ENCODE results near the gene CDV3.

The CDV3 gene

GRCh38 chr3:133563816-133564215 lies 9.7 kb upstream of the CDV3 start:
- TF ChIP-seq ZC3H10 (CRISPR knock-in tag; IDR thresholded peaks at IDR 0.05), result no peak
- TF ChIP-seq PATZ1 (CRISPR knock-in tag; IDR thresholded peaks at IDR 0.05; ENCODE audit: borderline replicate concordance), result no peak
- TF ChIP-seq ISL1 (CRISPR knock-in tag; IDR thresholded peaks at IDR 0.05), result no peak
- no peak for TF ChIP-seq ESRRG (CRISPR knock-in tag; IDR thresholded peaks at IDR 0.05)
- TF ChIP-seq ZNF8 (CRISPR knock-in tag; IDR thresholded peaks at IDR 0.05), result no peak
- no peak for TF ChIP-seq TCF4 (CRISPR knock-in tag; IDR thresholded peaks at IDR 0.05; ENCODE audit: borderline replicate concordance)
- TF ChIP-seq ARNTL (CRISPR knock-in tag; IDR thresholded peaks at IDR 0.05; ENCODE audit: borderline replicate concordance, low read depth), result no peak
- TF ChIP-seq RARB (CRISPR knock-in tag; IDR thresholded peaks at IDR 0.05), result no peak
- no peak for TF ChIP-seq POU6F1 (CRISPR knock-in tag; IDR thresholded peaks at IDR 0.05; ENCODE audit: borderline replicate concordance, low read depth)
- no peak for TF ChIP-seq ZFP3 (CRISPR knock-in tag; IDR thresholded peaks at IDR 0.05)
- TF ChIP-seq BACH2 (CRISPR knock-in tag; IDR thresholded peaks at IDR 0.05; ENCODE audit: borderline replicate concordance), result no peak
- no peak for TF ChIP-seq CREB5 (CRISPR knock-in tag; IDR thresholded peaks at IDR 0.05; ENCODE audit: low read depth)
- TF ChIP-seq PPARA (CRISPR knock-in tag; IDR thresholded peaks at IDR 0.05; ENCODE audit: borderline replicate concordance), result no peak
- no peak for TF ChIP-seq SNAI2 (CRISPR knock-in tag; IDR thresholded peaks at IDR 0.05)
- TF ChIP-seq TOX (CRISPR knock-in tag; IDR thresholded peaks at IDR 0.05; ENCODE audit: borderline replicate concordance), result no peak
- no peak for TF ChIP-seq ZFP30 (CRISPR knock-in tag; IDR thresholded peaks at IDR 0.05)
- TF ChIP-seq OSR1 (CRISPR knock-in tag; IDR thresholded peaks at IDR 0.05), result no peak
- peak; percentile 9; the same call in 2 of the 3 replicates for ATAC-seq

GRCh38 chr3:133568294-133569014 lies 5.0 kb upstream of the CDV3 start:
- TF ChIP-seq CSDC2 (CRISPR knock-in tag; IDR thresholded peaks at IDR 0.05), result no peak
- TF ChIP-seq CSRNP3 (CRISPR knock-in tag; IDR thresholded peaks at IDR 0.05), result no peak
- TF ChIP-seq TOX (CRISPR knock-in tag; IDR thresholded peaks at IDR 0.05; ENCODE audit: borderline replicate concordance), result no peak
- no peak for TF ChIP-seq RARB (CRISPR knock-in tag; IDR thresholded peaks at IDR 0.05)
- no peak for TF ChIP-seq SNAI2 (CRISPR knock-in tag; IDR thresholded peaks at IDR 0.05)
- peak; percentile 1; the same call in 1 of the 3 replicates for ATAC-seq

- peak; percentile 45 for ATAC-seq
- TF ChIP-seq ISL1 (CRISPR knock-in tag; IDR thresholded peaks at IDR 0.05) (peak; percentile 33), RARB (CRISPR knock-in tag; IDR thresholded peaks at IDR 0.05) (no peak), ZFP3 (CRISPR knock-in tag; IDR thresholded peaks at IDR 0.05) (0 out of 2 replicates have a peak, but pooled peaks have one; percentile 25)
Measured at GRCh38 chr3:133570139-133570936, 3.1 kb upstream of the CDV3 start.

- no peak for ATAC-seq
- TF ChIP-seq GLIS3 (CRISPR knock-in tag; IDR thresholded peaks at IDR 0.05) (no peak), ZC3H10 (CRISPR knock-in tag; IDR thresholded peaks at IDR 0.05) (no peak), ISL1 (CRISPR knock-in tag; IDR thresholded peaks at IDR 0.05) (no peak), PATZ1 (CRISPR knock-in tag; IDR thresholded peaks at IDR 0.05; ENCODE audit: borderline replicate concordance) (no peak), CREB5 (CRISPR knock-in tag; IDR thresholded peaks at IDR 0.05; ENCODE audit: low read depth) (no peak), POU6F1 (CRISPR knock-in tag; IDR thresholded peaks at IDR 0.05; ENCODE audit: borderline replicate concordance, low read depth) (no peak), ARNTL (CRISPR knock-in tag; IDR thresholded peaks at IDR 0.05; ENCODE audit: borderline replicate concordance, low read depth) (no peak), ZNF8 (CRISPR knock-in tag; IDR thresholded peaks at IDR 0.05) (no peak), ZNF70 (CRISPR knock-in tag; IDR thresholded peaks at IDR 0.05) (no peak), SNAI2 (CRISPR knock-in tag; IDR thresholded peaks at IDR 0.05) (no peak), TCF4 (CRISPR knock-in tag; IDR thresholded peaks at IDR 0.05; ENCODE audit: borderline replicate concordance) (no peak)
Measured at GRCh38 chr3:133570937-133571320, 2.6 kb upstream of the CDV3 start.

All from SK-N-SH treated with all-trans-retinoic acid at 6 μM for 48 hours (cell line).